Measurements from ENCODE around the gene HIF3A.

HIF3A gene

DNA sequence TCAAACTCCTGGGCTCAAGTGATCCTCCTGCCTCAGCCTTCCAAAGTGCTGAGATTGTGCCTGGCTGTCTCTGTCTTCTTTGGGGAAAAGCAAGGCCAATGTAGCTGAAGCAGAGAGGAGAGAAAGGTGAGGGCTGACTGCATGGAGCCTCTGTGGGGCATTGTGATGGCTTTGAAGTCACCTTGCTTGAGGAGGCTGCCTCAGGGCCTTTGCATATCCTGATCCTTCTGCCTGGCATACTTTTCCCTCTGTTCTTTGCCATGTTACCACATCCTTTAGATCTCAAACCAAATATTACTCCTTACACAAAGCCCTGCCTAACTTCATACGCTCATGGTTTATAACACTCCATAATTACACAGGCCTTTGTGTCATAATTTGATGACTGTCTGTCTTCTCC is 40.6 kb downstream of the HIF3A start:
- no peak for DNase-seq

DNA sequence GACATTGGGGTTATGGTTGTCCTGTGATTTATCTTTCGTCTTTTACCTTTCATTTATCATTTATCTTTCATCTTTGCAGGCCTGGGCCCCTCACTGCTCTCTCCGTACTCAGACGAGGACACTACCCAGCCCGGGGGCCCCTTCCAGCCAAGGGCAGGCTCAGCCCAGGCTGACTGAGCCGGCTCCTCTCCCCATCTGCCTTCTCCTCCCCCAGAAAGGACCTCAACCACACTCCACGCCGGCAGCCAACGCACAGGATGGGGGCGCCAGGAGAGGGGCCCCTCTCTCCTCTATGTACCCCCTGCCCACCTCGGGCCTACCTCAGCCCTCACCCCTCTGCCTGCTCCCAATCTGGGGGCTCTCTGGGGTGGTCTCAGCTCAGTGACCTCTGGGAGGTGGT is 42.6 kb downstream of the HIF3A start:
- DNase-seq: no peak

DNA sequence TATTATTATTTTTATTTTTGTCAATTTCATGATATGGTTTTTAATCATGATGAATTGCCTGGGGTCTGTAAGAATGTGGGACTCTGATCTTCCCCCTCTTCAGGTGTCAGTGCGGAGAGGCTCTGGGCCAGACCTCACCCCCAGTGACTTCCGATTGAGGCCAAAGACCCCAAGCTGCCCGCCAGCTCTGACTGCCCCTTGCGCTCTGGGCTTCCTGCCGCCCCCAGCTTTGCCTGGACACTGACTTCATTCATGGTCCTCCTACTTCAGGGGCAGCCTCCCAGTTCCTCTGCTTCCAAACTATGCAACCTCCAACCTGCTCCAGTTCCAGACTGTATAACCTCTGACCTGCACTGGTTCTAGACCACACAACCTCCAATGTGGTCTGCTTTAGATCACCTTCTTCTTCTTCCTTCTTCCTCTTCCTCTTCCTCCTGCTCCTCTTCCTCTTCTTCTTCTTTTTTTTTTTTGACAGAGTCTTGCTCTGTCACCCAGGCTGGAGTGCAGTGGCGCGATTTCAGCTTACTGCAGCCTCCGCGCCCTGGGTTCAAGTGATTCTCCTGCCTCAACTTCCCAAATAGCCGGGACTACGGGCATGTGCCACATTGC is 43.3 kb downstream of the HIF3A start:
- DNase-seq: no peak

DNA sequence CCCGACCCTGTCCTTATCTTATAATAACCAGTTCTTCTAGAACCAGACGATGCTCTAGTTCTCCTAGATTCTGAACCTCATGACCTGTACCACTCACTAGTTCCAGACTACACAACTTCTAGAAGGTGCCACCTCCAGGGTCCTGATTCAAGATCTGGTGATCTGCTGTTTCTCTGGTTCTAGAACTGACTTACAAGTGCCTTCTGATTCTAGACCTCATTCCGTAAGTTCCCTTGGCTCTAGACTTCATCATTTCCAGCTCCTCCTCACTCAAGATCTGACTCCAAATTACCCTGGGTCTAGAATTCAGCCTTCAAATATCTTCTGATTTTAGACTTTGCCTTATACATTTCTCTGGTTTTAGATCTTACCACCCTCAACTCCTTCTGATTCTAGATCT is 45.1 kb downstream of the HIF3A start:
- no peak for DNase-seq

DNA sequence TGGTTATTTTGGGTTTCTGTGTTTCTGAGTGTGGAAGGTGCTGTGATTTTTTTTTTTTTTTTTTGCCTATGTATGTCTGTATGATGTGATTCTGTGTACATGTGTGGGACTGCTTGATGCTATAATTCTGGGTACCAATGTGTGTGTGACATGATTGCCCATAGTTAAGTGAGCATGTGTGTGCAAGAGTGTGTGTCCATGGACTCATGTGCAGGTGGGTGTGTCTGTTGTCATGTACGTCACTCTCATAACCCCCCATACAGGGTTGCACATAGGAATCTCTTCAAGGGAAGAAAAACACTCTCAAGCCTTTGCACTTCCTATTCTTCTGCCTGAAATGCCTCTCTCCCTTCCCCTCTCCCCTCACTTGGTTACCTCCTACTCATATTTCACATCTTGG is 47.5 kb downstream of the HIF3A start:
- no peak for DNase-seq

DNA sequence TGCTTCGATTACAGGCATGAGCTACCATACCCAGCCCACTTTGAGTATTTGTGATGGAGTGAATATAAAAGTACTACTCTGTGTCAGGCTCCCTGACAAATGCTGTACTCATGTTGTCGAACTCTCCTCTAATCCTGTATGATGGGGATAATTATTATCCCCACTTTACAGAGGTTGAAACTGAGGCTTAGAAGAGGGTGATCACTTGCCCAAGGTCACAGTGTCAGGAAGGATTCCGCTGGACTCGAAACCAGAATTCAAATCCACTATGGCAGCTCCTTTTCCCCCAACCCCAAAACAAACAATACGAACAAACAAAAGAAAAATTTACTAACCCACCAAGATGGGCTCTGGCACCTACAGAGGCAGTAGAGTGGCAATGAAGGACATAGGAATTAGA is 48.3 kb downstream of the HIF3A start:
- DNase-seq: no peak

DNA sequence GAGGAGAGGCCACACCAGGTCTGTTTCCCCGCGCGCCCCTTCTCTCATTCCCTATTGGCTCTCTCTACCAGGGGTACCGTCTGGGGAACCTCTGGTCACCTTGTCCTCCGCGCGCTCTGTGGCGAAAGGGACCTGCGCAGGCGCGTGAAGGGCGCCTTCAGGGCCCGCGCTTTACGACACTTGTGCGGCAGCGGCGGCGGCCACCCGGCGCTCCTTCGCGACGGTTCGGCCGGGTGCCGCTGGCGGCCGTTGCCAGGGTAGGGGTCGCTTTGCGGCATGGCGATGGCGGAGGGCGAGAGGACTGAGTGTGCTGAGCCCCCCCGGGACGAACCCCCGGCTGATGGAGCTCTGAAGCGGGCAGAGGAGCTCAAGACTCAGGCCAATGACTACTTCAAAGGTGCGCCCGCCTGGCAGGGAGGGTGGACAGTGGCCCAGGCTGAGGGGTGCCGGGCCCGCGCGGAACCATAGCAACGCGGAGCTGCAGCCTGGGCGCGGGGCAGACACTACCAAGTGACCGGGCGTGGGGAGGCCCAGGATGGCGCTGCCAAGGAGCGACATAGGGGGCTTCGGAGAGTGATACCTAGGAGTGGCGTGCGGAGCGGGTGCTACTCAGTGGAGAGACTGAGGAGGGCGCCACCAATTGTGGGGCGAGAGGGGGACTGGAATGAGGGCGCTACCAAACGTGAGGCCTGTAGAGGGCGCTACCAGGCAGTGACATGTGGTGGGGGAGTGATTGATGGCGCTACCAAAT is 50.2 kb downstream of the HIF3A start, which contains the start of gene PPP5C:
Gene PPP5C, plus strand, starts transcription at position 267 of the 751 bp plus-strand sequence. Its CDS starts 10 bp downstream, at position 277.
- DNase-seq: peak; percentile 86

DNA sequence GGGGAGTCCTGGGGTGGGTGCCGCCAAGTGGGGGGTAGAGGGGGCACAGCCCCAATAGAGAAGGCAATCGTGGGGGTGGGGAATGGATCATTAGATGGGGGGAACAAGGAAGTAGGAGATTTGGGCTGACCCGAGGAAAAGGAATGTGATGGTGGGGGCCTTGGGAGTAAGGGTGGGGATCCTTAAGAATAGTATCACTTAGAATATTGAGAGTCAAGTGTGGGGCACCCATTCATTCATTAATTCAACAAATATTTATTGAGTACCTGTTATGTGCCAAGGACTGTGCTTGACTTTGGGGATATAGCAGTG is 50.7 kb downstream of the HIF3A start:
- DNase-seq: no peak

DNA sequence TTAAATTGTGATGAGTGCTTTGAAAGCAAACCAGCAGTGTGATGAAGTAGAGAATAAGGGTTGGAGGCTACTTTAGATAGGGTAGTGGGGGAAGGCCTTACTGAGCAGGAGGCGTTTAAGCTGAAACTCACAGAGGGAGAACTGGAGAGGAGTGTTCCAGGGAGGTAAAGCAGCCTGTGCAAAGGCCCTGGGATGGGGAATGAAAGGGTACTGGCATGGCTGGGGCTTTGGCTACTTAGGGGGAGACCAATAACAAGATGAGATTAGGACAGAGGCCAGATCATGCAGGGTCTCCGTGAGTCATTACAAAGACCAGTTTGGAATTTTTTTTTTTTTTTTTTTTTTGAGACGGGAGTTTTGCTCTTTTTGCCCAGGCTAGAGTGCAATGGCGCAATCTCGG is 51.1 kb downstream of the HIF3A start:
- no peak for DNase-seq

DNA sequence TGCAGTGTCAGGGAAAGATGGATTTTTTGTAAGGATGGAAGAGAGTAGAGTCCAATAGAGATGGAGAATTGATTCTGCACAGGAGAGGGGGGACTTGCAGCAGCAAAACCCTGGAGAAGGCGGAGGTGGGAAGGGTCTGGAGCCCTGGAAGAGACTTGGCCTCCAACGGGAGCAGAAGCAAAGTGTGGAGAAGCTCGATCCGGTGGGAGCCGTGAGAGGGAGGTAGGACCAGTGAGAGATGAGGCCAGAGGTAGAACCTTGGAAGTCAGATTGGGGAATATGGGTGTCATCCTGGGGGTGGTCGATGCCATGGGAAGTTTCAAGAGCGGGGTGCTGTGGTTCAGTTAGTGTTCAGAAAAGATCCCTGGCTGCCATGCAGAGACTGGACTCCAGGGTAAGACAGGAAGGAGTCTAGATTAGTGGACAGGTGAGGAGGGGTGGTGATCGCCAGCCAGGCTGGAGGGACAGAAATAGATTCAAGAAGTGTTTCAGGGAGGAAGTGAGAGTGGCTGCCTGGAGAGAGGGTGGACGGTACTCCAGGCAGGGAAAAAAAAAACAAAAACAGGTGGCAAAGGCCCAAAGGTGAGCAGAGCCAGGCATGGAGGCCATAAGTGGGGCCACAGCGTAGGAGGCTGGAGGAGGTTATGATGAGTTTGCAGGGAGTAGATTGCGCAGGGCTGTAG is 52.6 kb downstream of the HIF3A start:
- DNase-seq: no peak

DNA sequence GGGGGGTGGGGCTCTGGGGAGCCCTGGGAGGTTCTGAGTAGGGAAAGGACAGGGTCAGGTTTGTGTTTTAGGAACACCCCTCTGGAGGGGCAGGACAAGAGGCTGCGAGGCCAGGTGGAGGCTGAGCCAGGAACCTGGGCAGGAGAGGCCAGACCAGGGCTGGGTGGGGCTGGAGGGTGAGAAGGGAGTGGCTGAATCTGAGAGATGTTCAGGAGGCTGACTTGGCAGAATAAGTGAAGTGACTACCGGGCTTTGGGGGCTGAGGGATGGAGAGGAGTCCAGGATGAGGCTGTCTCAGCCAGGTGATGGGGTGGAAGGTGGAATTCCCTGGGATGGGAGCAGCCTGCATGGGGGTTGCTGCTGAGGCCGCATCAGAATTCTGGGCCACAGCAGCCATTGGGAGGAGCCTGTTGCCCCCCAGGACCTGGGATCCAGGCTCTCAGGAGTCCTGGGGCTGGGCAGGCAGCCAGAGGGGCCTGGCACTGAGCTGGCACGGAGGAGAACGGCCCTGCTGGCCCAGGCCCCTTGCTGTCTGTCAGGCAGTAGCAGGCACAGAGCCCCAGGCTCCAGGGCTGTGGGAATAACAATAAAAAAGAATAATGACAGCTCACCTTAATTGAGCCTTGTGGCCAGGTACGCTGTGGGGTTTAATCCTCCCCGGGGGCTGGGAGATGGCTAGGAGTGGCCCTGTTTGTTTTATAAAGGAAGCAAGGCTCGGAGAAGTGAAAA is 53.4 kb downstream of the HIF3A start:
- DNase-seq: no peak

DNA sequence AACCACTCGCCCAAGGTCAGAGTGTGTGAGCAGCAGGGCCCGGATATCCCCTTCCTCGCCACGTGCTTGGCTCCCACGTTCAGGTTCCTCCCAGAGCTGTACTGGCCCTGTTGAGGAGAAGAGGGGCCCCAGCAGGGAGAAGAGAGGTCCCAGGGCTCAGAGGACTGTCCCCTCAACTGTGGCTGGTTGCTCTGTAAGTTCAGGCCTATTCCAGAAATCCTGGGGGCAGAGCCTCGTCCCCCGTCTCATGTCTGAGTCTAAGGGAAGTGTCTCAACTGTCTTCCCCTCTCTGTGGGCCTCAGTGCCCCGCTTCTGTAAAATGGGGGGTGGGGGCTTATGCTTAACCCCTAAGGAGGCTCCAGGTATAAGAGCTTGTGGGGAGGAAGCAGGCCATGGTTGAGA is 53.9 kb downstream of the HIF3A start:
- DNase-seq: no peak

DNA sequence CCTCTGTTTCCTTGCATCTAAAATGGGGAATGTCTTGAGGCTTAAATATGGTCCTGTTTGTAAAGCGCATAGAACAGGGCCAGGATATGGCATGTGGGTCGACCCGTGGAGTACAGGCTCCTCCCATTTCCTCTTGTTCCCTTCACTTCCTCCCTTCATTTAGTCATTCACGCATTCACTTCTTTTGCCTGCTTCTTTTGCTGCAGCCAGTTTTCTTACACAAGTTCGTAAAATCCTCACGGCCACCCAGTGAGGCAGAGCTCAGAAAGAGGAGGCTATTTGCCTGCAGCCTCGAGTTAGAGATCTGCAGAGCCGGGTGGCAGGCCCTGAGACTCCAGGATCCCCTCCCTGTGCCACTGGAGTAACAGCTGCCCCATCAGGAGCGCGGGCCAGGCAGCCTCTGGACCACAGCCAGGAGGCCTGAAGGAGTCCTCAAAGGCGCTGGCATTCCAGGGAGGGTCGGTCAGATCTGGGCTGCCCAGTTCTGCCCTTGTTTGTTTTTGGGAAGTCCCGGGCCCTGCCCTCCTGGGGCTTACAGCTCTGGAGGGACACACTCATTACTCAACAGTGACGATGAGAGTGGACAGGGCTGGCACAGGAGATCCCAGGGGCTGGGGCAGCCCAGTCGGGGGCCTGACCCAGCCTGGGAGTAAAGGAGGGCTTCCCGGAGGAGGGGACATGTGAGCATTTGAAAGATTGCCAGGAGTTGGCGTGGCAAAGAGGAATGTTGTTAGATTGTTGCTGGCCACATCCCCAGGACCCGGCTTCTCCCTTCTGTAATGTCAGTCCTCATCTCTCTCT is 54.6 kb downstream of the HIF3A start:
- peak; percentile 69 for DNase-seq

DNA sequence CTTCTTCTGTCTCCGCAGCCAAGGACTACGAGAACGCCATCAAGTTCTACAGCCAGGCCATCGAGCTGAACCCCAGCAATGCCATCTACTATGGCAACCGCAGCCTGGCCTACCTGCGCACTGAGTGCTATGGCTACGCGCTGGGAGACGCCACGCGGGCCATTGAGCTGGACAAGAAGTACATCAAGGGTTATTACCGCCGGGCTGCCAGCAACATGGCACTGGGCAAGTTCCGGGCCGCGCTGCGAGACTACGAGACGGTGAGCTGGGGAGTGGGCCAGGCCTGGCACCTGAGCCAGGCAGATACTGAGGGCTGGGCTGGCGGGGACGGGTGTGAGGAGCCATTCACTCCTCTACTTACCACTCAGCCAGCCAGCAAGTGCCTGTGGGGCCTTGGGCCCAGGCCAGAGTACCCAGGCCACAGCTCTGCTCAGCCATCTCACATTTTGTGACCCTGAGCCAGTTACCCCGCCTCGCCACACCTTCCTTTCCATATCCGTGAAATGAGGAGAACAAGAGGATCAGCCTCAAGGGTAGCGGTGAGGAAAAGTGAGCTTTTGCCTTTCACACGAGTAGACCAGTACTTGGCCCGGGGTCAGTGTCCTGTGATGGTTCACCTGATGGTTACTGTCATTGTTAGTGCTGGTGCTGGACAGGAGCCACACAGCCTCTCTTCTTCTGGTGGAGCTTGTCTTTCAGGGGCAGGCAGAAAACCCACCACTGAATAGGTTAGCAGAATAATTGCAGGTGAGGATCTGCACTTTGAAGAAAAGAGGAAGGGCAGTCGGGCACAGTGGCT is 57.1 kb downstream of the HIF3A start:
- DNase-seq: no peak

DNA sequence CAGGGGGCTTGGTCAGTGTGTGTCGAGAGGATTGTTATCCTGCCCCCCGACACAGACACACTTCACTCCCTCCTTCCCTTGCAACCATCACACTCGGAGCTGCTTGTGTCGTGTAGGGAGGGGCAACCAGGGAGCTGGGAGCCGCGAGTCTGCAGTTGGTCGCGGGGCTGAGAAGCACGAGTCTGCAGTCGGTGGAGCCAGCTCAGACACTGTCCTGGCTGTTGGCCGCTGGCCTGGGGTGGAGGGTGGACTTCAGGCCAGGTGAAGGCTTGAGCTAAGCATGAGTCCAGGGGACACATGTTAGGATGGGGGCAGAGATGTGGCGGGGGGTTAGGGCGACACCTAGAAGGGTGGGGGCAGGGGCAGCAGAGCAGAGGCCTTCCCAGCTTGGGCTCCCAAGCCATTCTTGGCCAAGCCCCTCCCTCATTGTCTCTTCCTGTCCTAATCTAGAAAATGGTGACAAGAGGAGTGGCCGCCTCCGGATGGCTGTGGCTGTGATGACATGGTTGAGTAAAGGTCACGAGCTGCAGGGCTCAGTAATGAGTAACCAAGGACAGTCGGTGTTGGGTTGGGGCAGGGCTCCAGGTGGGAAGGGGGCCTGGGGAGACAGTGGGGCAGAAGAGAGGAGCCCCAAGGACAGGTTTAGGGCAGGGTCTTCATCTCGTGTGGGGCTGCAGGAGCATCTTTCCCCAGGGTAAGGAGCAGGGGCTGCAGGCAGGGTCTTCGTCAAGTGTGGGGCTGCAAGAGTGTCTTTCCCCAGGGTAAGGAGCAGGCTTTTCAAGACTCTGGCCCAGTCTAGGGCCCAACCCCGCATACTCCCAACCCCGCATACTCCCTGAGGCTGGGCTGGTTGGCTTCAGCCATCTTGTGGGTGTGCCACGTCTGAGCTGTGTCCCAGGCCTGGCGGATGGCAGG is 58.6 kb downstream of the HIF3A start:
- DNase-seq: no peak

DNA sequence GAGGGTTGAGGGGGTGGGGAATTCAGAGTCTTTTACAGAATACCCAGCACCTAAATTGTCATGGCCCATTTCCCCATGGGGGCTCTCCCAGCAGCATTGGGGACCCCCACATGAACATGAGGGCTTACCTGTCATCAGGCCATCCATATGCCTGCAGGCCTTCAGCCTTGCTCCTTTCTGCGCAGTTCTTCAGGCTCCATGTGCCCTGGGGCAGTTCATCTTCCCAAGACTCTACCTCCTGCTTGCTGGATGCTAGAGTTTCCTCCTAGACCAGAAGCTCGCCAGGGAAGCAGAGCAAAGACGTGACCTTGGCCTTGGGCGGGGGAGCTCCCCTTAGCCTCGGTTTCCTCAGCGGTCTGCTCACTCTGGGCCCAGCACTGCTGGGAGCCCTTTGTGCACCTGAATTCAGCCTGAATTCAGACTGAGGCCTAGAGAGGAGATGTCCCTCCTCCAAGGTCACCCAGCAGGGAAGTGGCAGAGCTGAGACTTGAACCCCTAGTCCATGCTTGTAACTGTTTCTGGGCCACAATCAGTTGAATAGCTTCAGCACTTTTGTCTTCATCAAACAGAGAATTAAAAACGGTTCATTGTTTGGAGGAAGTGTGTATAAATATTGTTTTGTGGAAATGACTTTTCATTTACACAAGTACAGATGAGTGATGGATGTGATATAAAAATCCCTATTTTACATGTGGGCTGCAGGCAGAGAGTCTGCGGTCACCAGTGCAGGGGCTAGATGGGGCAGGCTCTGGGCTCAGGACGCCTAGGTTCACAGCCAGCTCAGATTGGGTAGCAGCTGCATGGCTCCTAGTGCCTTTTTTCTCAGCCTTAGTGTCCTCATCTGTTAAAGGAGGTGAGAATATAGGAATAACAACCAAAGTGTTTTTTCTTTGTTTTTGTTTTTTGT is 59.6 kb downstream of the HIF3A start:
- no peak for DNase-seq

DNA sequence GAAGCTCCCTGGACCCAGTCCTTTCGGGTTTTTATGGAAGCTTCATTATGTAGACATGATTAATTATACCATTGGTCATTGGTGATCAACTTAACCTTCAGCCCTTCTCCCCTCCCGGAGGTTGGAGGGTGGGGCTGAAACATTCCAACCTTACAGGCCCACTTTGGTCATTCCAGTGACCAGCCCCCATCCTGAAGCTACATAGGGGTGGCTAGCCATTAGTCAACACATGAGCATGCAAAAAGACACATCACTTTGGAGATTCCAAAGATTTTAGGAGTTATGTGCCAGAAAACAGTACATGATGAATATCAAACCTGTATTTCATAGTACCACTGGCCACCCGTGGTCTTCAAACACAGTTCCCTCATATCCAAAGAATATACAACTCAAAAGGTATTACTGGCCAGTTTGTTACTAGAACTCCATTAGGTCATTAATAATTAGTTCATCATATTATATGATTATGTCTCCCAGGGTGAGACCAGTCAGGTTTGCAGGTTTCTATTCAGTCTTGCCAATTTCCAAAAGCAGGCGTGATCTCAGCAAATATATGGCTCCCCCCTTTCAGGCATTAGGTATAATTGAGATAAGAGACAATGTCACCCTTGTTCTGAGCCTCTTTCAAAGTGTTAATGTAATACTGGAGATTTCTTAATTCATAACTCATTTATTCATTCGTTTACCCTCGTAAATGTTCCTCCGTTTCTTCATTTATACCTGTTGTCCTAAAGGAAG is 61.2 kb downstream of the HIF3A start:
- no peak for DNase-seq

DNA sequence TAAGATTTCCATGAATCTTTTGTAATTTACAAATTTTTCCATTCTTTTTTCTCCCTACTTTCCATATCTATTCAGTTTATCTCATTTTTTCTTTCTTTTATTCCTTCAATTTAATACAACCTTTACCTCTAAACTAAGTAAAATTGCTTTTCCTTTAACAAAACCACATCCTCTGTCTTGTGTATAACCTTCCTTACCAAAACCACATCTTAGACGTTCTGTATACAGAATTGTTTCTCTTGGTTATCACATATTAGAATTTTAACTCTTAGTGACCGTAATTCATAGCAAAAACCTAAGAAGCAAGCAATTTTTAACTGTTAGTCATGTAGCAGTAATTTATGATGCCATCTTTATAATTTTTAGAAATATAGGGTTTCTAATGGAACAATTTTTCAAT is 65.1 kb downstream of the HIF3A start:
- DNase-seq: no peak

DNA sequence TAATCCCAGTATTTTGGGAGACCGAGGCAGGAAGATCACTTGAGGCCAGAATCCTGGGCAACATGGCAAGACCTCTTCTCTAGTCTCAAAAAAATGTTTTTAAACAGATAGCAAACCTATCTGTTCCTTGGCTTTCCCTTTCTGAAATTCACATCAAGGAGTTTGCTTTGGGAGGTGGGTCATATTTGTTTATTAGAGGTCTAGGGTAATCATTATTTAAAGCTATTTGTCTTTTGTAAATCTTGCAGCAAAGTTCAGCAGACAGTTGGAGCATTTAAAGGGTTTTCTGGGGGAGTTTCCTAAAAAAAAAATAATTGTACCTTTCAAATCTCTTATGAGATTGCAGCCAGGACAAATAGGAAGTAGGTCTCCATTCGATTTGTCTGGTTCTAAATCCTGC is 67.5 kb downstream of the HIF3A start:
- no peak for DNase-seq

All from T1000 (cell line).